22Rv1 (cell line): ENCODE data around the gene RARS2.

Experiments used
- ZFX ChIP-seq: fragments of 450-650 bp; IDR thresholded peaks from 2 replicates; pipeline ENCODE4 v1.6.1; 2017; ENCODE audit warnings: antibody characterized with exemption, borderline replicate concordance
- TF ChIP-seq, protein P1 (sequence below): fragments of 450-650 bp; IDR thresholded peaks from 2 replicates; pipeline ENCODE4 v1.5.1; 2017; ENCODE audit warnings: mild to moderate bottlenecking

GRCh38 chr6:87504441-87504840 lies 85.3 kb downstream of the RARS2 start:
- TF ChIP-seq, protein P1, sequence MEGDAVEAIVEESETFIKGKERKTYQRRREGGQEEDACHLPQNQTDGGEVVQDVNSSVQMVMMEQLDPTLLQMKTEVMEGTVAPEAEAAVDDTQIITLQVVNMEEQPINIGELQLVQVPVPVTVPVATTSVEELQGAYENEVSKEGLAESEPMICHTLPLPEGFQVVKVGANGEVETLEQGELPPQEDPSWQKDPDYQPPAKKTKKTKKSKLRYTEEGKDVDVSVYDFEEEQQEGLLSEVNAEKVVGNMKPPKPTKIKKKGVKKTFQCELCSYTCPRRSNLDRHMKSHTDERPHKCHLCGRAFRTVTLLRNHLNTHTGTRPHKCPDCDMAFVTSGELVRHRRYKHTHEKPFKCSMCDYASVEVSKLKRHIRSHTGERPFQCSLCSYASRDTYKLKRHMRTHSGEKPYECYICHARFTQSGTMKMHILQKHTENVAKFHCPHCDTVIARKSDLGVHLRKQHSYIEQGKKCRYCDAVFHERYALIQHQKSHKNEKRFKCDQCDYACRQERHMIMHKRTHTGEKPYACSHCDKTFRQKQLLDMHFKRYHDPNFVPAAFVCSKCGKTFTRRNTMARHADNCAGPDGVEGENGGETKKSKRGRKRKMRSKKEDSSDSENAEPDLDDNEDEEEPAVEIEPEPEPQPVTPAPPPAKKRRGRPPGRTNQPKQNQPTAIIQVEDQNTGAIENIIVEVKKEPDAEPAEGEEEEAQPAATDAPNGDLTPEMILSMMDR, result no peak
- TF ChIP-seq ZFX, result no peak
